Cardiac muscle cell (in vitro differentiated cells and primary cell): ENCODE results near the gene TEX10. TPM values are rescaled to one million over a fixed set of nuclear protein-coding genes. Genes with fewer than 3 reads are reported as not detected.

Source experiments
- DNase-seq, 2 donors: peaks; one replicate each; pipeline versions ENCODE4 v3.0.0 to v3.0.0-alpha.2; 2010 to 2017; ENCODE audit warnings: low read depth in 1 of 2, low spot score in 1 of 2
- H3K27ac ChIP-seq: fragments of 200-600 bp; sonication (generic); 2 replicates; pipeline ENCODE4 v1.5.1; 2016
- H3K27me3 ChIP-seq: fragments of 200-600 bp; sonication (generic); 2 replicates; pipeline ENCODE4 v1.6.0; 2016; ENCODE audit warnings: control low read depth
- H3K36me3 ChIP-seq: fragments of 200-600 bp; sonication (generic); 2 replicates; pipeline ENCODE4 v1.5.1; 2016; ENCODE audit warnings: control low read depth
- H3K4me1 ChIP-seq: fragments of 200-600 bp; sonication (generic); 2 replicates; pipeline ENCODE4 v1.8.1; 2017; ENCODE audit warnings: low read depth, mild to moderate bottlenecking, mixed run types
- H3K4me3 ChIP-seq: fragments of 200-600 bp; sonication (generic); 2 replicates; pipeline ENCODE4 v1.5.1; 2016; ENCODE audit warnings: mild to moderate bottlenecking
- H3K9me3 ChIP-seq: fragments of 200-600 bp; sonication (generic); 2 replicates; pipeline ENCODE4 v1.5.1; 2017; ENCODE audit warnings: low read depth, mild to moderate bottlenecking, control low read depth
- polyA plus RNA-seq: library from polyadenylated mRNA; unstranded; fragments of >200 nt; fragmentation: Nextera tagmentation; extraction: Ambion mirVana; gene quantifications from 2 replicates; pipeline ENCODE4 v1.2.1, GENCODE V29; 2016
- total RNA-seq: library from RNA; depleted of rRNA; stranded (reverse); fragments of >200 nt; gene quantifications from 2 replicates; pipeline ENCODE4 v1.2.3, GENCODE V29; 2016
- TF ChIP-seq, protein P1 (sequence below): IDR thresholded peaks from 2 replicates; pipeline ENCODE4 v1.5.1; 2012; ENCODE audit warnings: low read depth, mild to moderate bottlenecking, low read length

The TEX10 gene
- total and polyA plus RNA-seq, 2 experiments from 2014 or later, result 18.1 to 22.9 TPM

DNA sequence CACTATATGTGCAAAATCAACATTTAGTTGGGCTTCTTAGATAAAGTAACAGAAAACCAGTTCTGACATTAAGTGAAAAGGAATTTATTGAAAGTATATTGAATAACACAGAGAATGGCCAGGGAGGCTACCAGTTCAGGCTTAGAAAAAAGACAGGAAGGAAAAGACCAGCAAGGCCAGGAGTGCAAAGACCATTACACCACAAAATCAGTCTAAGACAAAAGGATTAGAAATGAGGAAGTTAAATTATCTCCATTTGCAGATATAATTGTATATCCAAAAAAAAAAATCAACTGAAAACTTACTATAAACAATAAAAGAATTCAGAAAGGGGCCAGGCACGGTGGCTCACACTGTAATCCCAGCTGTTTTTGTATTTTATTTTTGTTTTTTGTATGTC, 4.8 kb upstream of the TEX10 start:
- Histone ChIP-seq H3K27ac (no peak overlapping the region), H3K36me3 (no peaks in the 10 kb centered on the region), H3K27me3 (no peaks in the 10 kb centered on the region), H3K4me1 (peaks cover 7% of the 10 kb centered on the region), H3K9me3 (no peaks in the 10 kb centered on the region), H3K4me3 (no peak overlapping the region)
- TF ChIP-seq, protein P1, sequence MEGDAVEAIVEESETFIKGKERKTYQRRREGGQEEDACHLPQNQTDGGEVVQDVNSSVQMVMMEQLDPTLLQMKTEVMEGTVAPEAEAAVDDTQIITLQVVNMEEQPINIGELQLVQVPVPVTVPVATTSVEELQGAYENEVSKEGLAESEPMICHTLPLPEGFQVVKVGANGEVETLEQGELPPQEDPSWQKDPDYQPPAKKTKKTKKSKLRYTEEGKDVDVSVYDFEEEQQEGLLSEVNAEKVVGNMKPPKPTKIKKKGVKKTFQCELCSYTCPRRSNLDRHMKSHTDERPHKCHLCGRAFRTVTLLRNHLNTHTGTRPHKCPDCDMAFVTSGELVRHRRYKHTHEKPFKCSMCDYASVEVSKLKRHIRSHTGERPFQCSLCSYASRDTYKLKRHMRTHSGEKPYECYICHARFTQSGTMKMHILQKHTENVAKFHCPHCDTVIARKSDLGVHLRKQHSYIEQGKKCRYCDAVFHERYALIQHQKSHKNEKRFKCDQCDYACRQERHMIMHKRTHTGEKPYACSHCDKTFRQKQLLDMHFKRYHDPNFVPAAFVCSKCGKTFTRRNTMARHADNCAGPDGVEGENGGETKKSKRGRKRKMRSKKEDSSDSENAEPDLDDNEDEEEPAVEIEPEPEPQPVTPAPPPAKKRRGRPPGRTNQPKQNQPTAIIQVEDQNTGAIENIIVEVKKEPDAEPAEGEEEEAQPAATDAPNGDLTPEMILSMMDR, result no peak
- no peak for DNase-seq

DNA sequence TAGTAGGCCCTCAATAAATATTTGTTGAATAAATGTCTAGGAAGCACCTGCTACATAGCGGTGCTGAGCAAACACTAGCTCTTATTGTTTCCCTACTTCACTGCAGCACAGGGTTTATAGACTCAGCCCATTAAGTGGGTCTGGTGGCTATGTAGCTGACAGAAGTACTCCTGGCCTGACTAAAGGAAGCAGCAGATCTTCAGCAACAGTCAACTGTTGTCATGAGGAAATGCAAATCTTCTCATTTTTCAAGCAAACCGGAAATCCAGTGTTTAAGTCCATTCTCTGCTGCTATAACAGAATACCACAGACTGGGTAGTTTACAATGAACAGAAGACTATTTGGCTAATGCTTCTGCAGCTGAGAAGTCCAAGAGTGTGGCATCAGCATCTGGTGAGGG, 2.8 kb upstream of the TEX10 start:
- DNase-seq, result no peak
- TF ChIP-seq, protein P1, result no peak

DNA sequence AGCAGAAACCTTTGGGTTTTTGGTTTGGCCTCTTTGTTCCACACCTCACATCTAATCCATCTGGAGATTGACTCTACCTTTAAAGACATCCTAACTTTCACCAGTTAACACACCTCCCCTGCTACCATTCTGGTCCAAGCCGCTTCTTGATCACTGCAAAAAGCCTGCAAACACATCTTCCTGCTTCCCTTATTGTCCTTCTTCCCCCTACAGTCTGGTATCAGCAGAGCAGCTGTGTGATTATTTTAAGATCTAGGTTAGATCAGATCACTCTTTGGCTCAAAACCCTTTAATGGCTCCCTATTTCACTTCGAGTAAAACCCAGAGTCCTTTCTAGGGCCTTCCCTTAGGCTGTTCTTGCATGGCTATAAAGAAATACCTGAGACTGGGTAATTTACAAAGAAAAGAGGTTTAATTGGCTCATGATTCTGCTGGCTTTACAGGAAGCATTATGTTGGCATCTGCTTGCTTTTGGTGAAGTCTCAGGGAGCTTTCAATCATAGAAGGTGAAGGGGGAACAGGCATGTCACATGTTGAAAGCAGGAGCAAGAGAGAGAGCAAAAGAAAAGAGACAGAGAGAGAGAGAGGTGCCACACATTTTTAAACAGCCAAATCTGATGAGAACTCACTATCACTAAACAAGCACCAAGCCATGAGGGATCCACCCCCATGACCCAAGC, 1.5 kb upstream of the TEX10 start:
- no peaks in the 10 kb centered on the region for H3K9me3 ChIP-seq
- DNase-seq, result no peak
- no peaks in the 10 kb centered on the region for H3K36me3 ChIP-seq
- TF ChIP-seq, protein P1, result no peak
- peaks cover 27% of the 10 kb centered on the region for H3K4me1 ChIP-seq
- no peaks in the 10 kb centered on the region for H3K27me3 ChIP-seq
- no peak overlapping the region for H3K27ac ChIP-seq
- H3K4me3 ChIP-seq, result no peak overlapping the region

More for the DNA sequence above, 2.8 kb upstream of the TEX10 start:
- Histone ChIP-seq H3K36me3 (no peaks in the 10 kb centered on the region), H3K9me3 (no peaks in the 10 kb centered on the region), H3K27me3 (no peaks in the 10 kb centered on the region), H3K27ac (no peak overlapping the region), H3K4me3 (no peak overlapping the region), H3K4me1 (peaks cover 17% of the 10 kb centered on the region)

DNA sequence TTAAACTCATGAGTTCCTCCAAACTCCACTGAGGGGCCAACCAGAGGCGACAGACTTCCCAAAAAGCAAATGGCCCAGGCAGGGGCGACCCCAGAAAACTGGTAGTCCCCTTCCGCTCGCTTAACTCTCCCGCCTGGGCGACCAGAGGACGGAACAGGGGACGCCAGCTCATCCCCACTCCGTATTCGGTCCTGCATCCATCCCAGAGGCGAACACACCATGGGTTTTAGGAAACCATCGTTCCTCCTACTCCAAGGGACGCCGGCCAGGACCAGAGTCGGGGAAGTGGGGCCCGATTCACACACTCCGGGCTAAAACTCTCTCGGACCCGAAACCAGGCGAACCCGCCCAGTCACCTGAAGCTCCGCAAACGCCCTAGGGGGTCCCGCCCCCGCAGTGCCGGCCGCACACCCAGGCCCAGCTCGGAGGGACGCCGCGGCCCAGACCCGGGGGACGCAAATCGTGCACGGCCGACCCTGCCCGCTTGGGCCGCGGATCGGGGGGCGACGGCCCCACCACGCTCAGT, 478 bp downstream of the TEX10 start:
- TF ChIP-seq, protein P1, result no peak
- H3K27me3 ChIP-seq, result no peaks in the 10 kb centered on the region
- H3K9me3 ChIP-seq, result no peaks in the 10 kb centered on the region
- no peaks in the 10 kb centered on the region for H3K36me3 ChIP-seq
- peak overlapping the region; percentile 93 for H3K27ac ChIP-seq
- H3K4me3 ChIP-seq, result peak overlapping the region; percentile 92
- peak; percentile 22 to 32 for DNase-seq
- peaks cover 27% of the 10 kb centered on the region for H3K4me1 ChIP-seq

DNA sequence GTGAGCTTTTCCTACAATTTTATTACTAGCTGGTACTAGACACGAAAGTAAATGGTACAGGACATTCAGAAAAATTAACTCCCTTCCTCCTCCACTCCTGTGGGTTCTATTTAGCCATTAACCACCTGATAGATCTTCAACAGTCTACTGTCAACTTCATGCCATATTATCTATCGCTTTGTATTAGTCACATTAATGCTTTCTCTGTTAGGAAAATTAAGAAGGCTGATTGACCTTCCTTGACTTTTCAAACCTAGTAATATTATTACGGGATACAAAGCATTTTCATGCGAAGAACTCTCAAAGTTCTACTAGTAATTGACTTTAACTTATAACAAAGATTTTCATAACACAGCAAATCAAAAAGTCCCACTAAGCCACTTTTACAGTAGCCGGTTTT, 1.2 kb downstream of the TEX10 start:
- Histone ChIP-seq H3K4me3 (peak overlapping the region; percentile 92), H3K36me3 (no peaks in the 10 kb centered on the region), H3K4me1 (peaks cover 27% of the 10 kb centered on the region), H3K9me3 (no peaks in the 10 kb centered on the region), H3K27me3 (no peaks in the 10 kb centered on the region), H3K27ac (peak overlapping the region; percentile 93)
- TF ChIP-seq, protein P1, result no peak
- DNase-seq, result no peak
